Adrenal gland (tissue), 12 donors: ENCODE measurements around the gene DPM1. TPM values are rescaled to one million over a fixed set of nuclear protein-coding genes. Genes with fewer than 3 reads are reported as not detected.

ENCODE experiments used
- DNase-seq, 7 donors: peaks; one replicate each; pipeline ENCODE4 v3.0.0-alpha.2; 2019 to 2020
- H3K27ac ChIP-seq, 5 donors: fragments of 200-600 bp; sonication (generic) in 4 of 5; 1 replicate in 3 of 5; 2 replicates in 2 of 5; pipeline versions ENCODE4 v1.5.1 to v1.8.0; 2016 to 2020; ENCODE audit warnings: mild to moderate bottlenecking in 1 of 5
- H3K27me3 ChIP-seq: fragments of 200-600 bp; 2 replicates; pipeline ENCODE4 v1.8.0; 2021
- H3K36me3 ChIP-seq, 2 donors: fragments of 200-600 bp; replicated peaks in 1 of 2; 1 replicate in 1 of 2; 2 replicates in 1 of 2; pipeline versions ENCODE4 v1.5.1 to v1.8.0; 2018 to 2022
- H3K4me1 ChIP-seq, 2 donors: fragments of 200-600 bp; replicated peaks in 1 of 2; 1 replicate in 1 of 2; 2 replicates in 1 of 2; pipeline versions ENCODE4 v1.5.1 to v1.8.0; 2018 to 2021
- H3K4me3 ChIP-seq, 4 donors: fragments of 200-600 bp; sonication (generic) in 3 of 4; one replicate each; pipeline ENCODE4 v1.5.1; 2016 to 2018
- H3K9me3 ChIP-seq, 3 donors: fragments of 200-600 bp; sonication (generic) in 1 of 3; replicated peaks in 1 of 3; 1 replicate in 2 of 3; 2 replicates in 1 of 3; pipeline versions ENCODE4 v1.5.1 to v1.8.0; 2016 to 2021
- CTCF ChIP-seq, 6 experiments: fragments of 450-650 bp in 4 of 6; fragments of 200-600 bp in 2 of 6; sonication (generic) in 1 of 6; IDR thresholded peaks; 1 replicate in 5 of 6; 2 replicates in 1 of 6; pipeline versions ENCODE4 v1.5.1 to v1.8.0; 2016 to 2021; ENCODE audit warnings: antibody characterized with exemption in 6 of 6, mild to moderate bottlenecking in 2 of 6, moderate library complexity in 1 of 6
- POLR2A ChIP-seq, 2 donors: fragments of 450-650 bp; IDR thresholded peaks; one replicate each; pipeline ENCODE4 v1.6.1; 2017; ENCODE audit warnings: antibody characterized with exemption in 2 of 2, mild to moderate bottlenecking in 2 of 2, moderate library complexity in 1 of 2
- WGBS, 4 donors: extraction: QIAGEN DNeasy Blood & Tissue Kit in 2 of 4; methylation state at CpG; one replicate each; pipeline versions ENCODE4 v1.1.5 to v1.1.7; 2013 to 2017; 5-methylcytosine and 5-hydroxymethylcytosine counted together
- intact Hi-C, 2 donors: fragments of 100-400 bp; cut with DNase I; formaldehyde crosslinking; loops; one replicate each; pipeline versions ENCODE4 v1.14.1 to v1.15.0; 2022 to 2023
- polyA plus RNA-seq, 3 donors: library from polyadenylated mRNA; stranded (reverse); fragments of 200-250 nt in 2 of 3; fragments of 350-450 nt in 1 of 3; fragmentation: Illumina TruSeq in 1 of 3; extraction: RNeasy Lipid Tissue Mini Kit (QIAGEN cat#74804) in 1 of 3; gene quantifications; one replicate each; pipeline ENCODE4 v1.2.3, GENCODE V29; 2013 to 2014
- total RNA-seq, 9 donors: library from RNA; depleted of rRNA in 4 of 9; stranded (reverse); fragments of >200 nt in 4 of 9; fragments of 120-200 nt in 1 of 9; fragmentation: NEBNext Ultra II Directional in 1 of 9; extraction: Animal tissue kit (Norgen Biotek cat#: 25700) in 1 of 9; gene quantifications; one replicate each; pipeline versions ENCODE4 v1.1.0 to v1.2.4, GENCODE V29; 2013 to 2023
- donor health status: healthy with polysubstance abuse.
- donor health status: Bipolar disorder and iron deficiency.
- donor health status: DM: yes; HTN: yes; CAD: no.
- donor health status: DM: no; HTN: no; CAD: no.
- donor health status: DM: no; HTN: no; CAD: no.
- donor health status: DM: yes; HTN: yes; CAD: no.

Gene DPM1
- total and polyA plus RNA-seq, 12 donors, result 21.0 to 145 (median 42.9) TPM

- H3K4me1 ChIP-seq, result no peaks in the 10 kb centered on the region
- no peaks in the 10 kb centered on the region for H3K36me3 ChIP-seq
- H3K4me3 ChIP-seq, result no peak overlapping the region
- H3K27ac ChIP-seq, result no peak overlapping the region
- intact Hi-C loops, result loop anchor here in 1 of 2 donors (10.0 kb wide), 1 partner anchor 621 kb away; no protein-coding TSS in a partner anchor
- no peak for DNase-seq
- TF ChIP-seq CTCF (IDR thresholded peaks at IDR 0.05) (no peak), POLR2A (IDR thresholded peaks at IDR 0.05) (no peak)
- 48 to 64% (median 55%) methylated on average over 2 of the region's 2 CpGs for WGBS, 4 donors
- H3K27me3 ChIP-seq, result peaks cover 11% of the 10 kb centered on the region
- no peaks in the 10 kb centered on the region for H3K9me3 ChIP-seq
These were observed 25.0 kb upstream of the DPM1 start for GRCh38 chr20:50983321-50983720.

- H3K27me3 ChIP-seq, result peaks cover 19% of the 10 kb centered on the region
- intact Hi-C loops, result loop anchor here in 1 of 2 donors (10.0 kb wide), 1 partner anchor 622 kb away; no protein-coding TSS in a partner anchor
- WGBS, 4 donors, result 39 to 50% (median 45%) methylated on average over 2 to 4 of the region's 4 CpGs
These were observed 24.0 kb upstream of the DPM1 start for GRCh38 chr20:50982363-50982762.

DNA sequence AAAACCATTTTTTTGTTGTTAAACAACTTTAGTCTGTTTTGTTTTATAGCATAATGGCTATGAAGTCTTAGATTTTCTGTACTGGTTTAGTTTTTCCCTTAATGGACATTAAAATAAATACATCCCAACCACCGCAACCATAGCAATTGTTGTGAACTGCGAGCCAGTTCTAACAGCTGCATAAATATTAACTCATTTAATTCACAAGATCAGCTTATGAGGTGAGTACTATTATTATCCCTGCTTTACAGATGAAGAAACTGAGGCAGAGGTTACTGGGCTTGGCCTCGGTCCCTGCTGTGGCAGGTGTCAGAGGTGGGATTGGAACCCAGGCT, 23.3 kb upstream of the DPM1 start:
- intact Hi-C loops, result loop anchor here in 1 of 2 donors (10.0 kb wide), 1 partner anchor 623 kb away; no protein-coding TSS in a partner anchor
- no peak for DNase-seq

More at GRCh38 chr20:50982363-50982762, 24.0 kb upstream of the DPM1 start:
- Histone ChIP-seq H3K27ac (no peak overlapping the region), H3K4me3 (no peak overlapping the region), H3K36me3 (no peaks in the 10 kb centered on the region), H3K4me1 (no peaks in the 10 kb centered on the region), H3K9me3 (no peaks in the 10 kb centered on the region)
- no peak for DNase-seq
- TF ChIP-seq CTCF (IDR thresholded peaks at IDR 0.05) (no peak), POLR2A (IDR thresholded peaks at IDR 0.05) (no peak)

More for the DNA sequence above, 23.3 kb upstream of the DPM1 start:
- Histone ChIP-seq H3K9me3 (no peaks in the 10 kb centered on the region), H3K4me3 (no peak overlapping the region), H3K27ac (no peak overlapping the region), H3K36me3 (no peaks in the 10 kb centered on the region), H3K4me1 (no peaks in the 10 kb centered on the region), H3K27me3 (peaks cover 19% of the 10 kb centered on the region)
- TF ChIP-seq POLR2A (IDR thresholded peaks at IDR 0.05), result no peak
- peak in 1 of 6 experiments; percentile 5 for TF ChIP-seq CTCF (IDR thresholded peaks at IDR 0.05)
- WGBS, 4 donors, result 92 to 99% (median 93%) methylated on average over 3 of the region's 3 CpGs
